ENCODE results near the gene MTRR. TPM values are rescaled to one million over a fixed set of nuclear protein-coding genes. Genes with fewer than 3 reads are reported as not detected.

MTRR gene
- polyA plus RNA-seq, 3 donors, result 18.0 to 25.5 (median 22.1) TPM

GRCh38 chr5:7844901-7845300, 24.0 kb upstream of the MTRR start:
- Mint-ChIP-seq H3K4me3 (no peak overlapping the region), H3K27me3 (ENCODE audit: low read depth in 3 of 3) (peaks cover 23 to 51% (median 42%) of the 10 kb centered on the region in 3 donors), H3K36me3 (no peaks in the 10 kb centered on the region), H3K9me3 (peaks cover 0 to 13% (median 8%) of the 10 kb centered on the region in 7 donors), H3K27ac (no peak overlapping the region), H3K4me1 (peaks cover 3% of the 10 kb centered on the region)
- H3K4me2 ChIP-seq (replicated peaks; ENCODE audit: extremely low read depth, low read length, poor library complexity, severe bottlenecking), result no peak overlapping the region
- H3K27me3 ChIP-seq (ENCODE audit: control insufficient read depth in 2 of 2, insufficient read depth in 2 of 2, low read length in 2 of 2), result peaks cover 31 to 41% of the 10 kb centered on the region in 2 donors
- H2AFZ ChIP-seq (ENCODE audit: insufficient read depth, low read depth, low read length, poor library complexity, severe bottlenecking), result no peak overlapping the region
- H3K9ac ChIP-seq (ENCODE audit: insufficient read depth, low read length, poor library complexity, severe bottlenecking), result no peak overlapping the region
- no peak overlapping the region for H3K27ac ChIP-seq (ENCODE audit: low read depth in 1 of 2, low read length in 2 of 2)
- no peak overlapping the region for H3K4me3 ChIP-seq (replicated peaks in 1 of 3; ENCODE audit: low read depth in 2 of 3, low read length in 3 of 3)
- no peaks in the 10 kb centered on the region for H3K36me3 ChIP-seq (replicated peaks in 1 of 2; ENCODE audit: control insufficient read depth in 1 of 2, insufficient read depth in 2 of 2, low read length in 2 of 2)
- DNase-seq, result no peak
- no peaks in the 10 kb centered on the region for H4K20me1 ChIP-seq (ENCODE audit: insufficient read depth, low read length)
- no peak for TF ChIP-seq CTCF (IDR thresholded peaks at IDR 0.05)
- H3K79me2 ChIP-seq (ENCODE audit: insufficient read depth, low read length), result no peaks in the 10 kb centered on the region
- H3K4me1 ChIP-seq (ENCODE audit: control insufficient read depth in 1 of 2, insufficient read depth in 2 of 2, low read length in 2 of 2), result peaks cover 2 to 3% of the 10 kb centered on the region in 2 donors
- H3K9me3 ChIP-seq (replicated peaks in 1 of 2; ENCODE audit: control insufficient read depth in 1 of 2, insufficient read depth in 1 of 2, low read length in 2 of 2), result no peaks in the 10 kb centered on the region
- intact Hi-C loops (cut with micrococcal nuclease), result no loop called here

GRCh38 chr5:7845557-7845956, 23.4 kb upstream of the MTRR start:
- 95% methylated on average over 6 of the region's 7 CpGs for WGBS (ENCODE audit: insufficient coverage)
- no peak for TF ChIP-seq CTCF (IDR thresholded peaks at IDR 0.05)
- Histone ChIP-seq H3K4me2 (replicated peaks; ENCODE audit: extremely low read depth, low read length, poor library complexity, severe bottlenecking) (no peak overlapping the region), H3K27ac (ENCODE audit: low read depth in 1 of 2, low read length in 2 of 2) (no peak overlapping the region), H3K9ac (ENCODE audit: insufficient read depth, low read length, poor library complexity, severe bottlenecking) (no peak overlapping the region), H3K36me3 (replicated peaks in 1 of 2; ENCODE audit: control insufficient read depth in 1 of 2, insufficient read depth in 2 of 2, low read length in 2 of 2) (no peaks in the 10 kb centered on the region), H2AFZ (ENCODE audit: insufficient read depth, low read depth, low read length, poor library complexity, severe bottlenecking) (no peak overlapping the region), H3K4me1 (ENCODE audit: control insufficient read depth in 1 of 2, insufficient read depth in 2 of 2, low read length in 2 of 2) (peaks cover 4 to 7% of the 10 kb centered on the region in 2 donors), H3K4me3 (replicated peaks in 1 of 3; ENCODE audit: low read depth in 2 of 3, low read length in 3 of 3) (no peak overlapping the region), H3K27me3 (ENCODE audit: control insufficient read depth in 2 of 2, insufficient read depth in 2 of 2, low read length in 2 of 2) (peaks cover 34 to 46% of the 10 kb centered on the region in 2 donors), H3K79me2 (ENCODE audit: insufficient read depth, low read length) (no peaks in the 10 kb centered on the region), H3K9me3 (replicated peaks in 1 of 2; ENCODE audit: control insufficient read depth in 1 of 2, insufficient read depth in 1 of 2, low read length in 2 of 2) (no peaks in the 10 kb centered on the region), H4K20me1 (ENCODE audit: insufficient read depth, low read length) (no peaks in the 10 kb centered on the region)
- H3K36me3 Mint-ChIP-seq, result no peaks in the 10 kb centered on the region
- DNase-seq, result no peak
- H3K4me3 Mint-ChIP-seq, result no peak overlapping the region
- H3K4me1 Mint-ChIP-seq, result peaks cover 5% of the 10 kb centered on the region
- H3K27me3 Mint-ChIP-seq (ENCODE audit: low read depth in 3 of 3), result peaks cover 28 to 53% (median 47%) of the 10 kb centered on the region in 3 donors
- H3K9me3 Mint-ChIP-seq, result peaks cover 0 to 14% (median 9%) of the 10 kb centered on the region in 7 donors
- H3K27ac Mint-ChIP-seq, result no peak overlapping the region
- intact Hi-C loops (cut with micrococcal nuclease), result no loop called here
